ENCODE results near the gene CYP4A22. TPM values are rescaled to one million over a fixed set of nuclear protein-coding genes. Genes with fewer than 3 reads are reported as not detected.
"Not testable (repeated sequence)": the region's sequence is repeated elsewhere in the genome, so short reads cannot be mapped to it uniquely, and the experiment has no call there.

CYP4A22 gene
- total RNA-seq, 2 experiments from 2014 or later = not detected

GRCh38 chr1:47132665-47133064, 4.6 kb upstream of the CYP4A22 start:
- peaks cover 22% of the 10 kb centered on the region for H3K27me3 Mint-ChIP-seq
- POLR2A ChIA-PET; DNase-seq; H3K36me3 Mint-ChIP-seq (ENCODE audit: low read depth); H3K9me3 Mint-ChIP-seq; CTCF ChIA-PET; H3K4me1 Mint-ChIP-seq; H3K4me3 Mint-ChIP-seq; H3K27ac Mint-ChIP-seq: not testable (repeated sequence)

GRCh38 chr1:47137925-47138615, 829 bp downstream of the CYP4A22 start:
- H3K27ac Mint-ChIP-seq = no peak overlapping the region
- no peak for DNase-seq
- POLR2A ChIA-PET = no interaction called here
- H3K27me3 Mint-ChIP-seq = peaks cover 9% of the 10 kb centered on the region
- CTCF ChIA-PET = no interaction called here
- no peaks in the 10 kb centered on the region for H3K9me3 Mint-ChIP-seq
- H3K4me3 Mint-ChIP-seq = no peak overlapping the region
- H3K36me3 Mint-ChIP-seq (ENCODE audit: low read depth) = no peaks in the 10 kb centered on the region
- no peaks in the 10 kb centered on the region for H3K4me1 Mint-ChIP-seq

- H3K4me3 Mint-ChIP-seq; DNase-seq; POLR2A ChIA-PET; H3K4me1 Mint-ChIP-seq; H3K9me3 Mint-ChIP-seq; H3K27ac Mint-ChIP-seq; H3K27me3 Mint-ChIP-seq; H3K36me3 Mint-ChIP-seq (ENCODE audit: low read depth); CTCF ChIA-PET: not testable (repeated sequence)
These were observed 3.1 kb downstream of the CYP4A22 start for GRCh38 chr1:47140358-47140757.

GRCh38 chr1:47143654-47144053, 6.4 kb downstream of the CYP4A22 start:
- H3K4me1 Mint-ChIP-seq; POLR2A ChIA-PET; H3K27ac Mint-ChIP-seq; CTCF ChIA-PET; H3K36me3 Mint-ChIP-seq (ENCODE audit: low read depth); H3K4me3 Mint-ChIP-seq; H3K9me3 Mint-ChIP-seq; DNase-seq: not testable (repeated sequence)
- peaks cover 11% of the 10 kb centered on the region for H3K27me3 Mint-ChIP-seq

GRCh38 chr1:47146495-47146894, 9.3 kb downstream of the CYP4A22 start:
- POLR2A ChIA-PET; H3K27me3 Mint-ChIP-seq; H3K9me3 Mint-ChIP-seq; H3K27ac Mint-ChIP-seq; CTCF ChIA-PET; H3K4me3 Mint-ChIP-seq; H3K4me1 Mint-ChIP-seq; H3K36me3 Mint-ChIP-seq (ENCODE audit: low read depth); DNase-seq: not testable (repeated sequence)

- ChIA-PET POLR2A (no interaction called here), CTCF (no interaction called here)
- Mint-ChIP-seq H3K27ac (no peak overlapping the region), H3K4me3 (no peak overlapping the region), H3K4me1 (no peaks in the 10 kb centered on the region), H3K36me3 (ENCODE audit: low read depth) (no peaks in the 10 kb centered on the region), H3K9me3 (no peaks in the 10 kb centered on the region), H3K27me3 (peaks cover 6% of the 10 kb centered on the region)
- DNase-seq = no peak
These were observed 10.0 kb downstream of the CYP4A22 start for GRCh38 chr1:47147047-47147785.

GRCh38 chr1:47149162-47149561, 11.9 kb downstream of the CYP4A22 start:
- POLR2A ChIA-PET; H3K4me3 Mint-ChIP-seq; H3K4me1 Mint-ChIP-seq; H3K27me3 Mint-ChIP-seq; DNase-seq; CTCF ChIA-PET; H3K27ac Mint-ChIP-seq; H3K9me3 Mint-ChIP-seq; H3K36me3 Mint-ChIP-seq (ENCODE audit: low read depth): not testable (repeated sequence)

- H3K9me3 Mint-ChIP-seq; CTCF ChIA-PET; H3K4me1 Mint-ChIP-seq; H3K36me3 Mint-ChIP-seq (ENCODE audit: low read depth); DNase-seq; H3K27ac Mint-ChIP-seq; H3K4me3 Mint-ChIP-seq: not testable (repeated sequence)
- POLR2A ChIA-PET = interaction anchor here (0.7 kb wide), 1 partner anchor 439 kb away, joined by 3 read pairs; no protein-coding TSS in a partner anchor
- peaks cover 11% of the 10 kb centered on the region for H3K27me3 Mint-ChIP-seq
These were observed 19.2 kb downstream of the CYP4A22 start for GRCh38 chr1:47156457-47156856.

- H3K4me3 Mint-ChIP-seq; POLR2A ChIA-PET; H3K9me3 Mint-ChIP-seq; H3K4me1 Mint-ChIP-seq; H3K36me3 Mint-ChIP-seq (ENCODE audit: low read depth); DNase-seq; CTCF ChIA-PET; H3K27ac Mint-ChIP-seq: not testable (repeated sequence)
- H3K27me3 Mint-ChIP-seq = peaks cover 22% of the 10 kb centered on the region
These were observed 20.7 kb downstream of the CYP4A22 start for GRCh38 chr1:47157957-47158356.

- Mint-ChIP-seq H3K9me3 (no peaks in the 10 kb centered on the region), H3K4me3 (no peak overlapping the region), H3K27me3 (peaks cover 28% of the 10 kb centered on the region), H3K4me1 (no peaks in the 10 kb centered on the region), H3K27ac (no peak overlapping the region), H3K36me3 (ENCODE audit: low read depth) (no peaks in the 10 kb centered on the region)
- CTCF ChIA-PET = interaction anchor here (1.4 kb wide), 1 partner anchor 18 kb away, joined by 6 read pairs; no protein-coding TSS in a partner anchor
- no peak for DNase-seq
- POLR2A ChIA-PET = no interaction called here
These were observed 23.5 kb downstream of the CYP4A22 start for GRCh38 chr1:47160716-47161115.

- CTCF ChIA-PET = interaction anchor here (0.6 to 1.4 kb wide), 2 partner anchors 18 to 285 kb away, joined by 3 to 6 read pairs; no protein-coding TSS in a partner anchor
- no peak for DNase-seq
- POLR2A ChIA-PET = no interaction called here
- Mint-ChIP-seq H3K4me1 (no peaks in the 10 kb centered on the region), H3K36me3 (ENCODE audit: low read depth) (no peaks in the 10 kb centered on the region), H3K27ac (no peak overlapping the region), H3K27me3 (peaks cover 23% of the 10 kb centered on the region), H3K4me3 (no peak overlapping the region), H3K9me3 (no peaks in the 10 kb centered on the region)
These were observed 24.2 kb downstream of the CYP4A22 start for GRCh38 chr1:47161298-47162040.

- H3K27me3 Mint-ChIP-seq = peaks cover 34% of the 10 kb centered on the region
- H3K4me1 Mint-ChIP-seq = no peaks in the 10 kb centered on the region
- H3K4me3 Mint-ChIP-seq = no peak overlapping the region
- CTCF ChIA-PET = interaction anchor here (1.5 to 1.6 kb wide), 2 partner anchors 11 to 13 kb away, joined by 3 read pairs; no protein-coding TSS in a partner anchor
- no peaks in the 10 kb centered on the region for H3K9me3 Mint-ChIP-seq
- no peaks in the 10 kb centered on the region for H3K36me3 Mint-ChIP-seq (ENCODE audit: low read depth)
- no peak for DNase-seq
- POLR2A ChIA-PET = no interaction called here
- no peak overlapping the region for H3K27ac Mint-ChIP-seq
These were observed 27.3 kb downstream of the CYP4A22 start for GRCh38 chr1:47164552-47164951.

- H3K4me3 Mint-ChIP-seq = no peak overlapping the region
- H3K36me3 Mint-ChIP-seq (ENCODE audit: low read depth) = no peaks in the 10 kb centered on the region
- CTCF ChIA-PET = interaction anchor here (0.6 kb wide), 1 partner anchor 92 kb away, joined by 3 read pairs; no protein-coding TSS in a partner anchor
- DNase-seq = no peak
- H3K27ac Mint-ChIP-seq = no peak overlapping the region
- H3K27me3 Mint-ChIP-seq = peaks cover 27% of the 10 kb centered on the region
- POLR2A ChIA-PET = no interaction called here
- H3K4me1 Mint-ChIP-seq = no peaks in the 10 kb centered on the region
- H3K9me3 Mint-ChIP-seq = no peaks in the 10 kb centered on the region
These were observed 35.5 kb downstream of the CYP4A22 start for GRCh38 chr1:47172782-47173181.
